ENCODE results near the gene SRRM3. TPM values are rescaled to one million over a fixed set of nuclear protein-coding genes. Genes with fewer than 3 reads are reported as not detected.
"Not testable (repeated sequence)": the region's sequence is repeated elsewhere in the genome, so short reads cannot be mapped to it uniquely, and the experiment has no call there.

The SRRM3 gene
- total RNA-seq, 1 donor from 2014 or later = 16.5 TPM

DNA sequence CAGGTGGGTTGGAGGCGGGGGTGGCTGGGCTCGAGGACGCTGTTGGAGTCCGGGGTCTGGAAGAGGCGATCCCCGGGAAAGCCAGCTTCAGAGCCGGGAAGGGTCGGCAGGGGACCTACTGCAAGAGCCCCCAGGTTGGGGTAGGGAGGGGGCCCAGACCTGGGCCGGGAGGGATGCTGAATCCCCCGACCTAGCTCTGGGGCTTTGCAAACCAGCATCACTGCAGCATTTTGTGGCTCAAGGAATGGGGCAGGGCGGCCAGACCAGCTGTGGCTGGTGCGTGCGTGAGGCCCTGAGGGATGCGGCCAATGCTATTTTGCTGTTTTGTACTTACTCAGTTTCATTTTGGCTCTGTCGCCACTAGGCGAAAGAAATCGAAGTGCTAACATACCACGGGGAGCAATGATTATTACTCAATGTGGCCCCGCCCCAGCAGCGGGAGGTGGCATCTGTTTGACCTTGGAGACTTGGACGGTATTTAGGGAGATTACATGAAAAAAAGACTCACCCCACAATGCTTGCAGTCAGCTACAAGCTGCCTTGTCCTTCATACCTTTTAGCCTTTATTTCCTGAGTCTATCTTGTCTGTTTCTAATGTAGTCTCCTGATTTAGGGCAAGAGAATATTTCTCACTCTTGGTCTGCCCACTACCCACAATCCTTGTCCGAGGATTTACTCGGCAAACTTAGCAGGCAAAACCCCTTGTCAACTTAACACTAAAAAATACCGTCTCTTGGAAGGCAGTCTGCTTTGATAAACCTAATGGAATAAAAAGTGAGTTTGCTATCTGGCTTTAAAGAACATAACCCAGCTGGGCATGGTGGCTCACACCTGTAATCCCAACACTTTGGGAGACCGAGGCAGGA is 117.0 kb downstream of the SRRM3 start:
- peak; percentile 88 for DNase-seq (ENCODE audit: missing footprints)
- intact Hi-C loops (cut with DNase I) = loop anchor here (1.0 to 5.0 kb wide), 2 partner anchors 36 to 41 kb away; no protein-coding TSS in a partner anchor

DNA sequence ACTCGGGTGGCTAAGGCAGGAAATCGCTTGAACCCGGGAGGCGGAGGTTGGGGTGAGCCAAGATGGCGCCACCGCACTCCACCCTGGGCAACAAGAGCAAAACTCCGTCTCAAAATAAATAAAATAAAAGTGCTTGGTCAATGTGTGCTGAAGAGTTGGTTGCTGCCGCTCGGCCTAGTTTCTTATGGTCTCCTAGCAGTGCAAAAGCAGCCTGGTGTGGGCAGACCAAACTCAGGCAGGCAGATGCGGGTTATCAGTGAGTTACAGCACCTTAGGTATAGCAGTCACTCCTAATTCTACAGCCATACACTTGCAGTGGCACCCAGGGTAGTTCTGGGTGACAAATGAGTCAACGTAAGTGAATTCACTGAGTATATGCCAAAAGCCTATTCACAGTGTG is 123.4 kb downstream of the SRRM3 start:
- ATAC-seq = no peak
- DNase-seq (ENCODE audit: missing footprints) = no peak
- intact Hi-C loops (cut with DNase I) = no loop called here

More for the DNA sequence above, 117.0 kb downstream of the SRRM3 start:
- ATAC-seq = peak; percentile 62

GRCh38 chr7:76325811-76326210 is 124.1 kb downstream of the SRRM3 start:
- intact Hi-C loops (cut with DNase I) = no loop called here
- no peak for ATAC-seq
- DNase-seq (ENCODE audit: missing footprints) = no peak

GRCh38 chr7:76326646-76327233 is 125.0 kb downstream of the SRRM3 start:
- intact Hi-C loops (cut with DNase I) = no loop called here
- ATAC-seq = no peak
- DNase-seq (ENCODE audit: missing footprints) = no peak

DNA sequence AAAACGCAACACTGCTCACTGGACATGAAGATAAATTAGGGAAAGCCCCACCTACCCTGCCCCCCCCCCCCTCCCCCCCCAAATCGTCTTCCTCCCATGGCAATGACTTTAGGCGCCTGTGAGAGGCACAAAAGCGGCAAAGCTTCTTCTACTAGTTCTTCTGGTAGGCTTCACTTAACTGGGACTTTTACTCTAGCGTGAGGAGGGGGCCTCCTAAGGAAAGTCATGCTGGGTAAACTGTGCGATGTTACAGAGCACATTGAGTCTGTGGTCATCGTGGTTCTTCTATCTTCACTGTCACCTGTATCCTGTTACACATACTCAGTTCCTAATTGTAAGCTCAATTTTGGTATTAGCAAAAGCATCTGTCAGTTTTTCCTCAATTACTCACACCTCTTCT is 125.9 kb downstream of the SRRM3 start:
- ATAC-seq = no peak
- no peak for DNase-seq (ENCODE audit: missing footprints)
- intact Hi-C loops (cut with DNase I) = no loop called here

DNA sequence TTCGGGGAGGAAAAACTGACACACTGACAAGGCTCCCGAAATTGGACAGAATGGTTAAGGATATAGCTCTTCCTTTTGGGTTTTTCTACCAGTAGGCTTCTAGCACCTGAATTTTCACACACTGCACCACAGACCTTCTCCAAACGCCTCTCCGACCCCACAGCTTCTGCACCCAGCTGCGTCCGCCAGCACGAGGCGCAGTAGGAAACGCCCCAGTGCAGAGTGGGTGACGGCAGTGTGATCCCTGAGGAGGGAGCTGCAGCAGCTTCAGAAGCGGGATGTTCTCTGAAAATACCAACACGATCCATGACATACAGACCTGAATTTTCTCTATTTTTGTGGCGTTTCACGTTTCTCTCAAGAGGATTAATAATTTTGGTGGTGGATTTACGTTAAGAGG is 126.7 kb downstream of the SRRM3 start:
- DNase-seq (ENCODE audit: missing footprints) (no peak), ATAC-seq (no peak)
- intact Hi-C loops (cut with DNase I) = no loop called here

GRCh38 chr7:76329479-76329878 is 127.8 kb downstream of the SRRM3 start:
- intact Hi-C loops (cut with DNase I) = no loop called here
- DNase-seq (ENCODE audit: missing footprints) (no peak), ATAC-seq (no peak)

DNA sequence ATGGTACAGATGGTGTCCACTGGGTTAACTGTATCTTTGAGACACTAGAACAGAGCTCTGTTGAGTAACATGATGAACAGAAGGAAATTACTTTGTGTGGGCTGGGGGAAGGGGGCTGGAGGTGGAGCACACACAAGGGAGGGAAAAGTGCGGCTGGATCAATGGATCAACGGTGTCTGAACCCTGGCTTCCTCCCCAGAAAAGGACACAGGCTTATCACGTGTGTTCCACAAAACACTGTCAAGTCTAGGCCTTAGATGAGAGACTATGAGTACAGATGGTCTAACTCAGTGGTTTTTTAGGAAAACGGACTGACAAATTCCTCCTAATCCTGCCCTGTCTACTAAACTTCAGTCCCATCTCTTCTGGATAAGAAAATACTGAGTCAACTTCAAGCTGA is 128.6 kb downstream of the SRRM3 start:
- intact Hi-C loops (cut with DNase I) = no loop called here
- DNase-seq (ENCODE audit: missing footprints) = no peak
- no peak for ATAC-seq

- intact Hi-C loops (cut with DNase I) = no loop called here
- DNase-seq (ENCODE audit: missing footprints) (no peak), ATAC-seq (no peak)
These were observed 129.0 kb downstream of the SRRM3 start for GRCh38 chr7:76330673-76331072.

- no peak for ATAC-seq
- DNase-seq (ENCODE audit: missing footprints) = no peak
- intact Hi-C loops (cut with DNase I) = no loop called here
These were observed 130.4 kb downstream of the SRRM3 start for GRCh38 chr7:76332078-76332477.

- ATAC-seq (peak; percentile 88), DNase-seq (ENCODE audit: missing footprints) (peak; percentile 83)
- intact Hi-C loops (cut with DNase I) = loop anchor here (2.0 kb wide), 1 partner anchor 25 kb away; the partner anchor contains the start of gene YWHAG
These were observed 131.9 kb downstream of the SRRM3 start for GRCh38 chr7:76333511-76334101.

GRCh38 chr7:76334320-76334967 is 132.7 kb downstream of the SRRM3 start:
- intact Hi-C loops (cut with DNase I) = loop anchor here (2.0 kb wide), 1 partner anchor 24 kb away; the partner anchor contains the start of gene YWHAG
- DNase-seq (ENCODE audit: missing footprints) (no peak), ATAC-seq (no peak)

DNA sequence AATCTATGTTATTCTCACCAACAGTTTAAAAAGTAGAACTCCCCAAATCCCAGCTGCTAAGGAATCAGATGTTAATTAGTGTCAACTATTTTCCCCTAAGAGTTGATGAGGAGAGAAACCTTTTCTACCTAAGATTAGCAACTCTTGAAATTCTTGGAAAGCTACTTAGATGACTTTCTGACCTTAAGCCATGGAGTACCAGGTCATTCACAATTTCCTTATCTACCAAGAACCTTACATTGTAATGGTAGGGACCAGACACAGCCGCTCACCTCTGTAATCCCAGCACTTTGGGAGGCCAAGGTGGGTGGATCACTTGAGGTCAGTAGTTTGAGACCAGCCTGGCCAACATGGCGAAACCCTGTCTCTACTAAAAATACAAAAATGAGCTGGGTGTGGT is 133.7 kb downstream of the SRRM3 start:
- DNase-seq (ENCODE audit: missing footprints) = not testable (repeated sequence)

DNA sequence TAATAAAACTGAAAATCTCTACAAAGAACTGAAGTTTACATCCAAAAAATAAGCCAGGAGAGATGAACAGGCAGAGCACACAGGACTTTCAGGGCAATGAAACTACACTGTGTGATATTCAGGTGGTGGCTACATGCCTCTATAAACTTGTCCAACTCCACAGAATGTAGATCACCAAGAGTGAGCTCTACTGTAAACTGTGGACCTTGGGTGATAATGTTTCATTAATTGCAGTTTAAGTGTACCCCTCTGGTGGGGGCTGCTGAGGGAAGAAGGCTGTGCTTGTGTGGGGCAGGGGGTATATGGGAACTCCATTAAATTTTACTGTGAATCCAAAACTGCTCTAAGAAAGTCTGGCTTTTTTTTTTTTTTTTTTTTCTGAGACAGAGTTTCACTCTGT is 134.4 kb downstream of the SRRM3 start:
- intact Hi-C loops (cut with DNase I) = no loop called here
- DNase-seq (ENCODE audit: missing footprints) (no peak), ATAC-seq (no peak)

More for the DNA sequence above, 133.7 kb downstream of the SRRM3 start:
- not testable (repeated sequence) for ATAC-seq
- intact Hi-C loops (cut with DNase I) = loop anchor here (2.0 kb wide), 1 partner anchor 23 kb away; the partner anchor contains the start of gene YWHAG

Other genes with a start within 250 kb of the SRRM3 start
- 109 TPM for gene TMEM120A, start 207.3 kb upstream of the SRRM3 start, total RNA-seq
- gene STYXL1, start 153.9 kb upstream of the SRRM3 start, total RNA-seq = 21.6 TPM
- 688 TPM for gene MDH2, start 153.8 kb upstream of the SRRM3 start, total RNA-seq
- gene HSPB1, start 100.8 kb downstream of the SRRM3 start, total RNA-seq = 3,139 TPM
- 243 TPM for gene YWHAG, start 157.1 kb downstream of the SRRM3 start, total RNA-seq
- 1.3 TPM for gene SSC4D, start 207.8 kb downstream of the SRRM3 start, total RNA-seq
- gene ZP3, start 223.1 kb downstream of the SRRM3 start, total RNA-seq = 0.46 TPM